Measurements from ENCODE around the gene CNTNAP3B.
"Not testable (repeated sequence)": the region's sequence is repeated elsewhere in the genome, so short reads cannot be mapped to it uniquely, and the experiment has no call there.

The CNTNAP3B gene

DNA sequence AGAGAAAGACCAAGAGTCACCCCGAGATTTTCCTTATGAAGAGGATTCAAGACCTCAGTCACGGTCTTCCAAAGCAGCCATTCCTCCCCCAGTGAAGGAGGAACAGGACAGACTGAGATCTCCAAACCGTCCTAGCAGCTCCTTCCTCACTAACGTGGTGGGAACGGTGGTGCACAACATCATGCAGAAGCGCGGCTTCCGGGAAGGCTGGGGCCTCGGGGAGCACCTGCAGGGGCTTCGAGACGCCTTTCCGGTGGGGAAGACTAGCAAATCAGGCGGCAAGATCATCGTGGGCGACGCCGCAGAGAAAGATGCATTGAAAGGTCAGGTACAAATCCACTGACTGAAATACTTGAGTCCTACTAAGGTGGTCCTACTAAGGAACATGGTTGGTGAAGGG lies 154.3 kb downstream of the CNTNAP3B start:
- DNase-seq, result not testable (repeated sequence)

DNA sequence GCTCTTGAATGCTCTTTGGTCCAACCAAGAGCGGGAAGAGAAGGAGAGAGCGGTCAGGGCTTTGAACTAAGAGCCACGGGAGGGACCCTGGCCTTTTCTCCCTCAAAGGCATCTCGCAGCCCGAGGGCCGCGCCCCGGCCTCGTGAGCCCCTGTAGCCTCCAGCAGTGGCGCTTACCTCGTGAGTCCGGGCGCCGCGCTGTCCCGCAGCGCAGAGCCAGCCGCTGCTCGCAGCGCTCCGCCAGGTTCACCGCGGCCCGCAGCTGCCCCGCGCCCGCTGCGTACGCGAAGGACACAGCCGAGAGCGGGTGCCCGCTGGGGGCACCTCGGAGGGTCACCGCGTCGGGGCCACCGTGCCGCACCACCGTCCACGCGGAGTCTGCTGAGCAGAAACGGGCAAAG lies 176.2 kb downstream of the CNTNAP3B start:
- not testable (repeated sequence) for DNase-seq

DNA sequence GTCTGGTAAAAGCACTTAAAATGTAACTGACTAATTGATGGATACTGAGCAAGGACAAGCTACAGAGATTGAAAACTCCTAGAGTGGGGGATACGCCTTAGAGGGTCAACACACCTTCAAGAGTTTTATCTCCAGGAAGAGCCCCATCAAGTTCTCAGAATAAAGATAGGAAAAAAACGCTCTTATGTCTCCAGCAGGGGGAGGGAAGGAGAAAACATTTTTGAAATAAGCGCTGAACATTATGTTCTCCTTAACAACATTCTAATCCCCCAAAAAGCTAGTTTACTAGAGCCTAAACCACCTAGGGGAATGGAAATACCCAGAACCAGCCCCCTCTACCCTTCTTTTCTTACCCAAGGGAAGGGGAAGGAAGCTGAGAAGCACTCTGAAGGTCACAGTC lies 187.5 kb downstream of the CNTNAP3B start:
- not testable (repeated sequence) for DNase-seq

DNA sequence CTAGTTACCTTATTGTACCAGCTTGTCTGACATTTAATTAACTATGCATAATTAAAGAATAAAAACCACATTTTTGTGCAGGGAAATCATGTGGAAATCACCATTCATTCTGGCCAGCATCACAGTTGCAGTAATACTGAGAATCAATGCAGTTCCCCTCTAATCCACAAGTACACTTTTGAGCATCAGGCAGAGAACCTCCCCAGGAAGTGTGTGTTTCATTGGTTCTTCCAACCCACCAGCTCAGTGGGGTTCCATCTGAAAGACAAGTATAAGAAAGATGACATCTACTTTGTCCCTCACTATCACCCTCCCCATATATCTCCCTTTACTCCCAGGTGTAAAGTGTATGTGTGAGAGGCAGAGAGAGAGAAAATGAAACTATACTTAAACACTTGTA lies 191.1 kb downstream of the CNTNAP3B start:
- DNase-seq, result not testable (repeated sequence)

DNA sequence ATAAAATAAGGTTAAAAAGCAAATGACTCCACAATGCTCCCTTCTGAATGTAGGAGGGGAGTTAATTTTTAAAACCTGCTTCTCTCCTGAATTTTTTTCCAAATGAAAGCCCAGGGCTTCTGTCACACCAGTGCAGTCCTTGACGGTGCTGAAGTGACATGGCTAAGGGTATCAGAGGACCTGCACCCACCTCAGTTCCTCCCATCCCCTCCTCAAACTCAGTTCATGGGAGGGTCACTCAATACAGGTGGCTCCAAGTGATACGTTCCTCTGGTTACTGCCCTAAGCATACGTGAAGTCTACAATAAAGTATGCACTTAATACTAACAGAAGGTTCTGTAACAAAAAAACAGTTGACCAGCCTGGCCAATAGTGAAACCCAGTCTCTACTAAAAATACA lies 193.5 kb downstream of the CNTNAP3B start:
- DNase-seq, result not testable (repeated sequence)

DNA sequence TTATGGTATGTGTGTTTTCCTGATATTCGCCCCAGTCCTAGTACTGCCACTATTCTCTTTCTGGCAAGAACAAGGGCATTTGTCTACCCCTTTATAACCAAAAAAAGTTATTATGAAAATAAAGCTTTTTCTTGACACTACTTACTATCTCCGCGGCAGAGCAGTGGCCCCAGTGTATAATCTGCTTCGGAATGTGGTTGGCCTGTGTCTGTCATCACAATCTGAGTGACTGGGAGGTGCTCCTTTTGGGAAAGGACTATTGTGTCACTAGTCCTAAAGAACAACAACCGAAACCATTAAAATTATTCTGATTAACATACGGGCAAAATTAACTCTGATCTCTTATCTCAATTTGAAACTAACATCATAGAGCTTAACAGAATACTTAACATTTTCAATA lies 200.1 kb downstream of the CNTNAP3B start:
- DNase-seq, result not testable (repeated sequence)

DNA sequence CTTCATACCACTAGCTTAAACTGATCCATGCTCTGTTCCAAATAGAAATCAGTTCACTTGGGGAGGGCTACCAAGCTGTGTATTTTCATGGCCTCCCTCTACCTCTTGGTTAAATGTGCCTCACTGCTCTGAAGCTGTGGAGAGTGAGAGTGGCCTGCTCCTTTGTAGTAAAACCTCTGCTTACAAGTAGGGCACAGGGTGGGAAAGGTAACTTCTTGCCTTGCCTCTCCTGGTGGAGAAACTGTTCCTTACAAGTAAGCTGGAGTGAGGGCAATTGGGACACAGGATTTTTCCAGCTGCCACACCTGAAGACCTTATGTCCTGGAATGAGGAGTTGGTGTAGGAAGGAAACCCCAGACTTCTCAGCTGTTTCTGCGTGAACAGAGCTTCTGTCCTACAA lies 211.9 kb downstream of the CNTNAP3B start:
- not testable (repeated sequence) for DNase-seq

DNA sequence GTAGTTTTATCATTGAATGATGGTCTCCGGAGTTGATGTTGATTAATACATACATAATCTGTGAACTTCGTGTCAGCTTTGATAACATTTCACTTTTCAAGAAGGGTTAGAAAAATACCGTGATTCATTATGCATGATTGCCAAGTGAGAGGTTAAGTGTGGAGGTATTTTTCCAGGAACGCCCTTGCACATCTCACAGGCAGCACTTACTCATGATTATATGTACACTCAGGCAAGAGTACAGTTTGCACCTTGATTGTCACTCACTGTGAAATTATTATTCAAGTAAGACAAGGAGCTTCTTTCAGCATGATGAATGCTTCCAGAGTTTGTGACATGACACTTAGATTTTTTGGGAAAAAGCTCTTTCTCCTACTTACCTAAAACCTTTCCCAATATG lies 223.7 kb downstream of the CNTNAP3B start:
- not testable (repeated sequence) for DNase-seq

DNA sequence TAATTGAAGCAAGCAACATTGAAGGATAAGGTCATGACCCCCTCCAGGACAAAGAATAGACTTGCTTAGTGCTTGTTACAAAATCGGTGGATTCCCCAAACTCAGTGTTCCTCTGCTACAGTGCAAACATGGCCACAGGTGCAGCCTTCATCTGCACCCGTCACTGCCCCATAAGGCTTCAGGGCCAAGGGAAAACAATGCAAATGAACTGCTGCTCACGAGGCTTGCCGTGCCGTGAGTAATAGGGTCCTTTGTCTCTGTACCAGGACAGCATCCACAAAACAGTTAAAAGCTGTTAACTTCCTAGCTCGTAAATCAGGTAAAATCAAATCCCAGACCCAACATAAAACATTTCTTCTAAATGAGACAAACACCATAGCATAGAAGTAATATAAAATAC lies 226.5 kb downstream of the CNTNAP3B start:
- DNase-seq, result not testable (repeated sequence)

DNA sequence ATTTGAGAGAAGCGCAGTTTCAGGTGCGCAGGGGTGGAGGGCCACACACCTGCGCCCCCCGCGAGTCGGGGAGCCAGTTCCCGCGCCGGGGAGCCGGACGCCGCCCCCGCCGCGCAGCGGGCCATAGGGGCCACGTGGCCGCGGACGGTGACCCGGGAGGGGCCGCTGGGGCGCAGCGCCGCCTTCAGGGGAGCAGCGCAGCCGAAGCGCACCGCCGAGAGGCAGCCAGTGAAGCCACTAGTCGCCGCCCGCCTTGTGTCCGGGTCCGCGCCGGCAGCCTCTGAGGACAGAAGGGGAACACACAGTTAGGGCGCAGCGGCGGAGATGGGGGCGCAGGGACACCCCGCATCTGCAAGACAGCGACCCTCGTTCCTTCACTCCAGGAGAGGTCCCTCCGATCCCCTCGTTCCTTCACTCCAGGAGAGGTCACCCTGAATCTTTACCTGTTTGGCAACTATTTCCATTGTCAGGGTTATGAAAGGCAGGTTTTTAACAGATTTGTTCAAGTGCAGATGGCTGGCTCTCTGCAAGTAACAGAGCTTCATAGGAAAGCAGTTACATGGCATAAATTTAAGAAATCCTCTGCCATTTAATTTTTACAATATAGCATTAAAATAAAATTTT lies 230.4 kb downstream of the CNTNAP3B start:
- not testable (repeated sequence) for DNase-seq

DNA sequence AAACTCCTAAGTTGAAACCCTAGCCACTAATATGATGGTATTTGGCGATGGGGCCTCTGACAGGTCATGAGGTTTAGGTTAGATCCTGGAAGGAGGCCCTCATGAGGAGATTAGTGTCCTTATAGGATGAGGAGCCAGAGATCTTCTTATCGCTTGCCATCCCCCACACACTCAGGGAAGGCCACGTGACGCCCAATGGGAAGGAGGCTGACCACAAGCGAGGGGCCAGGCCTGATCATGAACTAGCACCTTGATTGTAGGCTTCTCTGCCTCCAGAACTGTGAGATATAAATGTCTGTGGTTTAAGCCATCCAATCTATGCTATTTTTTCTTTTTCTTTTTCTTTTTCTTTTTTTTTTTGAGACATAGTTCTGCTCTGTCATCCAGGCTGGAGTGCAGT lies 254.7 kb downstream of the CNTNAP3B start:
- not testable (repeated sequence) for DNase-seq

DNA sequence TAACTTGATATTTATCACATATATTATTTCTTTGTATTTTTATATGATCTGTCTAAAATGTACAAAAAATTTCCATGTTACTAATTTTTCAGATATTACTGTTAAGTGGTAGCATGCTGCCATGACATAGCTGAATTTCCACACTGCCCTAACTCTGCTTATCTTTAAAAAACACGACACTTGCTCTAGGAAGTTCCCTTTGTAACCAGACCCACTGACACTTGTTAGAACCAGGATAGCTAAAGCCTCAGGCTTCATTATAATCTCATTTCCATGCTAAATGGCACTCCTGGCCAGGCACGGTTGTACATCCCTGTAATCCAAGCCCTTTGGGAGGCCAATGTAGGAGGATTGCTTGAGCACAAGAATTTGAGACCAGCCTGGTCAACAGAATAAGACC lies 273.8 kb downstream of the CNTNAP3B start:
- DNase-seq, result not testable (repeated sequence)

DNA sequence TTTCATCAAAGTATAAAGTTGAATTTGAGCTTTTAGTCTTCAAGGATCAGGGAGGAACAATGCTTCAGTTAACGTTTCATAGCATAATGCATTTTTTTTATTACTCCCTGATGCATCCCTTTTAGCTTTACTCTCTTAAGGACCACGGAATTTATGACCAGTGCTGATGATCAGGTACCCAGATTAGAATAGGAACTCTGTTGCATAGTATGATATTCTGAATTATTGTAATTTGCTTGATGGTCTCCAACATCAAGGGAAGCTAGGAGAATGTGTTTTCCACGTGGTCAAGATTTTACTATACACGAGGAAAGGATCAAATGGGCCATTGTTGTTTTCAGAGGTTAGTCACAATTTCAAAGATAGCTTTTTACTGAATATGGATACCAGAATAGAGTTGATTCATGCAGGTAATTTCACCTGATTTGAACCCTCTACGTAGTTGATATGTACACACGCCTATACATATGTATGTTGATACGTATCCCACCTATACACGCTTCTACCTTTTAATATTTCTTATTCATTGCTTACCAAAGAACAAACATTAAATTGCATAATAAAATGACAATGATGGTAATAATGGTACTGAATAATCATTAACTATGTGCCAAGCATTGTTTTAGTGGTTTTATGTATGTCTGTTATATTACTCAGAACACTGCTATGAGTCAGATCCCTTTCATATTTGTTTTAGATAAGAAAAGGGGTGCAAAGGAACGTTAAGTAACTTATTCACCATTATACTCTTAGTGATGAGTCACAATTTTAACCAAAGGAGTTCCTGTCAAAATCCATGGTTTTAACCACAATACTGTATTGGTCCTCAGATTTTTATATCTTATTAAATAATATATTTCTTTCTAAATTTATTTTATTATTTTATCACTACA lies 277.1 kb downstream of the CNTNAP3B start:
- DNase-seq, result not testable (repeated sequence)

DNA sequence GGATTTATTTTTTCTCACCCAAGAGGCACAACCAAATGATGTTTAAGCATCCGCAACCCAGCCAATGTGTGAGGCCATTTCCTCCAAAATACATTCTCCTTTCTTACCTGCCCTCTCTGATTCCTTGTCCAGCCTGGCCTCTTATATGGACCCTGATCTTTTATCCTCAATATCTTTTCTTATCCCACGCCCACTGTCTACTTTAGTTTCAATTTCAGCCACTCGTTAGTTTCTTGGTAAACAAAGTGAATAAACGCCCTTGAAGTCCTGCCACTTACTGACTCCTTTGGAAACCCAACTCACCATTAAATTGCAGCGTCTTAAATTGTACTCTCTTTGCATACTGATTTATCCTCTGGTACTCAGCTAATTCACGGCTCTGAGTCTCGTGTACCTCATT lies 281.4 kb downstream of the CNTNAP3B start:
- DNase-seq, result not testable (repeated sequence)

All from CD4-positive, alpha-beta T cell treated with Interleukin-6 for 4 hours (primary cell).